ENCODE results near the gene CTU1.
A peak's percentile ranks its signal among the peaks of the same experiment; 100 is the strongest.
"Not testable (repeated sequence)": the region's sequence is repeated elsewhere in the genome, so short reads cannot be mapped to it uniquely, and the experiment has no call there.

CTU1 gene

GRCh38 chr19:51108066-51108804 is at the start of gene CTU1:
TSS of gene CTU1 (minus strand) at chr19:51108409. CDS start at chr19:51104569, 3,840 bp downstream.
- DNase-seq (ENCODE audit: low read depth in 1 of 2, low spot score in 1 of 2): peak; percentile 91 to 98

GRCh38 chr19:51157265-51157664 is 49.1 kb upstream of the CTU1 start:
- DNase-seq (ENCODE audit: low read depth in 1 of 2, low spot score in 1 of 2): no peak

GRCh38 chr19:51156710-51157109 is 48.5 kb upstream of the CTU1 start:
- no peak for DNase-seq (ENCODE audit: low read depth in 1 of 2, low spot score in 1 of 2)

- no peak for DNase-seq (ENCODE audit: low read depth in 1 of 2, low spot score in 1 of 2)
Measured at GRCh38 chr19:51150627-51151026, 42.4 kb upstream of the CTU1 start.

- no peak for DNase-seq (ENCODE audit: low read depth in 1 of 2, low spot score in 1 of 2)
Measured at GRCh38 chr19:51148580-51148979, 40.4 kb upstream of the CTU1 start.

GRCh38 chr19:51147663-51148062 is 39.5 kb upstream of the CTU1 start:
- no peak for DNase-seq (ENCODE audit: low read depth in 1 of 2, low spot score in 1 of 2)

GRCh38 chr19:51146751-51147150 is 38.5 kb upstream of the CTU1 start:
- DNase-seq (ENCODE audit: low read depth in 1 of 2, low spot score in 1 of 2): no peak

GRCh38 chr19:51145916-51146493 is 37.8 kb upstream of the CTU1 start:
- DNase-seq (ENCODE audit: low read depth in 1 of 2, low spot score in 1 of 2): no peak

GRCh38 chr19:51144482-51145045 is 36.4 kb upstream of the CTU1 start:
- no peak for DNase-seq (ENCODE audit: low read depth in 1 of 2, low spot score in 1 of 2)

- DNase-seq (ENCODE audit: low read depth in 1 of 2, low spot score in 1 of 2): no peak
Measured at GRCh38 chr19:51143486-51143885, 35.3 kb upstream of the CTU1 start.

- not testable (repeated sequence) for DNase-seq (ENCODE audit: low read depth in 1 of 2, low spot score in 1 of 2)
Measured at GRCh38 chr19:51142809-51143475, 34.7 kb upstream of the CTU1 start.

- no peak for DNase-seq (ENCODE audit: low read depth in 1 of 2, low spot score in 1 of 2)
Measured at GRCh38 chr19:51142119-51142518, 33.9 kb upstream of the CTU1 start, which contains the start of gene SIGLEC7. TSS of gene SIGLEC7 (plus strand) at chr19:51142301. CDS start at chr19:51142370, 69 bp downstream.

GRCh38 chr19:51141181-51141580 is 33.0 kb upstream of the CTU1 start:
- DNase-seq (ENCODE audit: low read depth in 1 of 2, low spot score in 1 of 2): no peak

GRCh38 chr19:51140441-51140840 is 32.2 kb upstream of the CTU1 start:
- DNase-seq (ENCODE audit: low read depth in 1 of 2, low spot score in 1 of 2): no peak

GRCh38 chr19:51139299-51140014 is 31.2 kb upstream of the CTU1 start:
- no peak for DNase-seq (ENCODE audit: low read depth in 1 of 2, low spot score in 1 of 2)

- no peak for DNase-seq (ENCODE audit: low read depth in 1 of 2, low spot score in 1 of 2)
Measured at GRCh38 chr19:51138549-51138979, 30.4 kb upstream of the CTU1 start.

GRCh38 chr19:51137792-51138425 is 29.7 kb upstream of the CTU1 start:
- DNase-seq (ENCODE audit: low read depth in 1 of 2, low spot score in 1 of 2): no peak

GRCh38 chr19:51136851-51137551 is 28.8 kb upstream of the CTU1 start:
- no peak for DNase-seq (ENCODE audit: low read depth in 1 of 2, low spot score in 1 of 2)

GRCh38 chr19:51135986-51136762 is 28.0 kb upstream of the CTU1 start:
- DNase-seq (ENCODE audit: low read depth in 1 of 2, low spot score in 1 of 2): no peak
